GM19324 (cell line): ENCODE results near the gene GPHA2.

ENCODE experiments used
- ATAC-seq: cut with Tn5 transposase; IDR thresholded peaks from one replicate; pipeline ENCODE4 v1.9.1; 2021; ENCODE audit warnings: mild to moderate bottlenecking, moderate library complexity; ENCODE audit not compliant: unreplicated experiment, low FRiP score

Gene GPHA2

GRCh38 chr11:64893194-64894069 is 42.3 kb downstream of the GPHA2 start:
- no peak for ATAC-seq

GRCh38 chr11:64892838-64893193 is 42.9 kb downstream of the GPHA2 start:
- ATAC-seq: no peak

- ATAC-seq: no peak
Measured at GRCh38 chr11:64892411-64892831, 43.3 kb downstream of the GPHA2 start.

DNA sequence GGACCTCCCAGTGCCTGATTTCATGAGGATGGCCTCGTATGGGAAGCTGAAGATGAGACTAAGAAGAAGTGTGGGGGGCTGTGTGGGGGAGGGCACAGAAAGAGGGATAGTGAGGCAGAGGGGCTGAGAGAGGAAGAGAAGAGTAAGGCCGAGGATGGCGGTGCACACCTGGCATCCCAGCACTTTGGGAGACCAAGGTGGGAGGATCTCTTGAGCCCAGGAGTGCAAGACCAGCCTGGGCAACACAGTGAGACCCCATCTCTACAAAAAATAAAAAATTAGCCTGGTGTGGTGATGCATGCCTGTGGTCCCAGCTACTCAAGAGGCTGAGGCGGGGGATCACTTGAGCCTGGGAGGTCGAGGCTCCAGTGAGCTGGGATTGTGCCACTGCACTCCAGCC is 43.8 kb downstream of the GPHA2 start:
- no peak for ATAC-seq

DNA sequence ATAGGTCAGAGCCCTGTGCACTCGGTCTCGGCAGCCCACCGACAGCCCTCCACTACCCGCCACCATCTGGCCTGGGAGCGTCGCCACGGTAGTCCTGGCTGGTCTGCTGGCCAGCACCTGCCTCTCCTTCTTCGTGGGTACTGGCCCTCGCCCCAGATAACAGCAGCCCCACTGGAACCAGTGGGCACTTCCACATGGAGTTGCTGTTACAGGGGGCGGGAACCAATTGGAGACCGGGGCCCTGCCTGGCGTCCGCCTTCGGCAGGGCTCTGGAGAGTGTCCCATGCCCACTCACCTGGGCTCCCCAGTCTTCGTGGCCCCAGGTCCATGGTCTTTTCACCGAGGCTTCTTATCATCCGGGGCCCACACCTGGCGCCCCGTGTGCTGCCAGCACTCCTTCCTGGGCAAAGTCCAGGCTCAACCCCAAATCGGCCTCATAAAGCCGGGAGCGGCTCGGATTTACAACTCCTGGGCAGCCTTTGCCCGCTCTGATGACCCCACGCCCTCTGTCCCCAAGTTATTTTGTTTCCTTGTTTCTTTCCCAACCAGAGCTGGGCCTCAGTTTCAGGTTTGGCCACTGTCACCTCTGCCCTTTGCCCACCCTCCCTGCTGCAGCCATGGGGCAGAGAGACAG is 44.4 kb downstream of the GPHA2 start:
- no peak for ATAC-seq

DNA sequence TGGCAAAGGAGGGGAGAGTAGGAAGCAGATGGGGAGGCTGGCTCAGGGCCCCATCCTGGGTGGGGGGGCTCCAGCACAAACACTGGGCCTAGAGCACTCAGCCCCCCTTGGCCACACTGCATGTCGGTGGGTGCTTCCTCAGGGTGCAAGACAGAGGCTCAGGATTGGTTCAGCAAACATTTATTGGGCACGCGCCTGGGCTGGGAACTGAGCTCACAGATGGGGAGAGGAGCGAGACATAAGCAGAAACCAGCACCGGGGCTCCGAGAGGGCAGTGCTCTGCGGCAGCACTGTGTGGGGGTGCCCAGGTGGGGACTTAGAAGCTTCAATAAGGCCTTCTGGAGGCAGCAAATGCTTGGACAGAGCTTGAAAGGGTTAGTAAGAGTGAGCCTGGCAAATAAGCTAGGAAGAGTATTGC is 45.2 kb downstream of the GPHA2 start:
- ATAC-seq: no peak

DNA sequence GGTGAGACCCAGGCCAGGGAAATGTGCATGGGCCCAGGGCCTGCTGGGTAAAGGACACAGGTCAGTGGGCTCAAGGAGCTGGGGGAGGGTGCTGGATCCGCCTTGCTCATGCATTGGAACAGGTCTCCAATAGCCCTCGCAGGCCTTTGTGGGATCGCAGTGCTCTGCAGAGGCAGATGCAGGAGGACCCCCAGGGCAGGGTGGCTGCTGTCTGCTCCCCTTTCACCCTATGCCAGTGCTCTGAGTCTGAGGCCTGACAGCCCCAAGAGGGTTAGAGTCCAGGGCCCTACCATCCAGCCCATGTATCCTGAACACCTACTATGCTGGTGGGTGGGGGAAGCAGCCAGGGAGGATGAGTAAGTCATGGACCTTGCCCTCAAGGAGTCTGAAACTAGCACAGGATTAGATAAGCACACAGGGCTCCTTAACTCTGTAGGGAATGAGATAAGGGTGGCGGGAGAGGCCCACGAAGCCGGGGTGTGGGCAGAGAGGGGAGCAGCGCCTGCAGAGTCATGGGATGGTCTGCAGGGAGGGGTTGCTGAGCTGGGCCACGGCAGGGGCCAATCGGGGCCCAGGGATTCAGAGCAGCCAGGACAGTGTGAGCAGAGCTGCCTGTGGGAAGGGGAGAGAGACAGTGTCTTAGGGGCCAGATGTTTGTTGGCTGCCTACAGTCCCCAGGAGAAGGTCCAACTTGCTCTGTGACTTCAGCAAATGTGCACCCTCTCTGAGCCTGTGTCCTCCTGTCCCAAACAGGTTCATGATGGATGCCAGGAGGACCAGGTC is 46.8 kb downstream of the GPHA2 start:
- ATAC-seq: no peak

- ATAC-seq: no peak
Measured at GRCh38 chr11:64888406-64888728, 47.3 kb downstream of the GPHA2 start.

DNA sequence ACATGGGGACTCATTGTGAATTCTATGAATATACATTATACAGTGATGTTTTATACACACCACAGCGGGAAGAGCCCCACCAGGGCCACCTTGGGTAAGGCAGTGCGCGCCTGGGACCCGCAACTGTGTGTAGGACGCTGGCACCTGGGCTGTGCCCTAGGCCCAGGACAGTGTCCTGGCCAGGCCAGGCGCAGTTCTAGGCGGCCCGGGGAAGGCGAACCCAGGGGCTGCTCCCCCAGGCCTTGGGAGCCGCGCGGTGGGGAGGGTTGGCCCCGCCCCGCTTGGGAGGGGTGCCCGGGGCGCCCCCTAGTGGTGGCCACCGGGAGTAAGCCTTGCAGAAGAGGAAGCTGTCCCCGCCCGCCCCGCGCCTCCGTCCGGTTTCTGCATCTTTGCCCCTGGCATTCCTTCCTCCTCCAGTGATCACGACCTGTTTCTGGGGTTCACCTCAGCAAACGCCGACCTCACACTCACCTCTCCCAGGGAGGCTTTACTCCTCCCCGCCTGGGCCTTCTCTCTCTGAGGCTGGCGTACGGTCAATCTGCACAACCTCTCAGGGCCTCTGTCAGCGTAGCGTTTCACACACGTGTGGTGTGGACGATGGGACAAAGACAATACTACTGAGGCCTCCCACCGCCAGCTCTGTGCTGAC is 47.8 kb downstream of the GPHA2 start:
- ATAC-seq: peak; percentile 59

GRCh38 chr11:64887234-64887756 is 48.4 kb downstream of the GPHA2 start:
- no peak for ATAC-seq

- no peak for ATAC-seq
Measured at GRCh38 chr11:64885367-64886286, 50.1 kb downstream of the GPHA2 start.
